Panc1 (cell line): Measurements from ENCODE around the gene ANTXR1.

Experiments used
- CTCF ChIP-seq: fragments of 450-650 bp; IDR thresholded peaks from 2 replicates; pipeline ENCODE4 v1.5.1; 2017; ENCODE audit warnings: mild to moderate bottlenecking
- POLR2AphosphoS5 ChIP-seq: IDR thresholded peaks from 2 replicates; pipeline ENCODE4 v1.6.1; 2012; ENCODE audit warnings: mild to moderate bottlenecking, low read depth, low read length, moderate library complexity
- REST ChIP-seq, 2 experiments: IDR thresholded peaks; 2 replicates each; pipeline ENCODE4 v1.6.1; 2011 to 2012; ENCODE audit warnings: low read depth in 2 of 2, control low read depth in 1 of 2, low read length in 1 of 2, mild to moderate bottlenecking in 1 of 2, moderate library complexity in 1 of 2; ENCODE audit not compliant: insufficient read depth in 1 of 2
- SIN3A ChIP-seq: IDR thresholded peaks from 2 replicates; pipeline ENCODE4 v1.6.1; 2012; ENCODE audit warnings: low read depth, mild to moderate bottlenecking, low read length, moderate library complexity, borderline replicate concordance; ENCODE audit not compliant: insufficient read depth
- TCF7L2 ChIP-seq: IDR thresholded peaks from 2 replicates; pipeline ENCODE4 v1.6.1; 2011; ENCODE audit warnings: mild to moderate bottlenecking, low read depth, low read length, inconsistent platforms

- TF ChIP-seq CTCF, result no peak
- TF ChIP-seq POLR2AphosphoS5, result no peak
- TF ChIP-seq REST (IDR thresholded peaks at IDR 0.05; ENCODE audit: insufficient read depth in 1 of 2, low read depth in 2 of 2, low read length in 1 of 2), result no peak
- no peak for TF ChIP-seq SIN3A
- no peak for TF ChIP-seq TCF7L2
Measured at GRCh38 chr2:69202327-69202726, 189.3 kb downstream of the ANTXR1 start.
